Testis (tissue), 3 donors: ENCODE measurements around the gene PIK3CD. TPM values are rescaled to one million over a fixed set of nuclear protein-coding genes. Genes with fewer than 3 reads are reported as not detected.
A peak's percentile ranks its signal among the peaks of the same experiment; 100 is the strongest.

Experiments used
- DNase-seq: peaks from one replicate; pipeline ENCODE4 v3.0.0-alpha.2; 2019
- H3K27ac ChIP-seq, 2 donors: fragments of 200-600 bp; sonication (generic); one replicate each; pipeline ENCODE4 v1.5.1; 2019
- H3K27me3 ChIP-seq: fragments of 200-600 bp; sonication (generic); one replicate; pipeline ENCODE4 v1.5.1; 2019
- H3K36me3 ChIP-seq: fragments of 200-600 bp; sonication (generic); one replicate; pipeline ENCODE4 v1.5.1; 2017; ENCODE audit warnings: low read depth; ENCODE audit errors: missing control alignments
- H3K4me1 ChIP-seq: fragments of 200-600 bp; sonication (generic); one replicate; pipeline ENCODE4 v1.5.1; 2019
- H3K4me3 ChIP-seq, 2 donors: fragments of 200-600 bp; sonication (generic); one replicate each; pipeline ENCODE4 v1.5.1; 2017 to 2019
- H3K9me3 ChIP-seq: fragments of 200-600 bp; sonication (generic); one replicate; pipeline ENCODE4 v1.5.1; 2017
- POLR2A ChIP-seq: fragments of 450-650 bp; IDR thresholded peaks from one replicate; pipeline ENCODE4 v1.6.1; 2017; ENCODE audit warnings: antibody characterized with exemption, mild to moderate bottlenecking, moderate library complexity
- WGBS, 2 donors: methylation state at CpG; one replicate each; pipeline ENCODE4 v1.1.5; 2018; 5-methylcytosine and 5-hydroxymethylcytosine counted together
- intact Hi-C: fragments of 100-400 bp; cut with DNase I; formaldehyde crosslinking; loops from one replicate; pipeline ENCODE4 v1.15.1; 2023; ENCODE audit warnings: low total_unique reads
- polyA plus RNA-seq: library from polyadenylated mRNA; stranded (reverse); fragments of 350-450 nt; fragmentation: Illumina TruSeq; extraction: RNeasy Lipid Tissue Mini Kit (QIAGEN cat#74804); gene quantifications from one replicate; pipeline ENCODE4 v1.2.3, GENCODE V29; 2014; ENCODE audit warnings: low read depth, low replicate concordance; ENCODE audit not compliant: insufficient read depth
- total RNA-seq, 2 donors: library from RNA; depleted of rRNA; stranded (reverse); fragments of >200 nt; gene quantifications; one replicate each; pipeline ENCODE4 v1.2.3, GENCODE V29; 2016
- TF ChIP-seq, protein P1 (sequence below), 3 experiments: fragments of 450-650 bp in 2 of 3; fragments of 200-600 bp in 1 of 3; sonication (generic) in 1 of 3; IDR thresholded peaks; one replicate each; pipeline ENCODE4 v1.5.1; 2016 to 2019; ENCODE audit warnings: antibody characterized with exemption in 3 of 3, mild to moderate bottlenecking in 2 of 3, moderate library complexity in 1 of 3

Gene PIK3CD
- total and polyA plus RNA-seq, 3 donors from 2014 or later: 11.7 to 17.2 (median 12.4) TPM

DNA sequence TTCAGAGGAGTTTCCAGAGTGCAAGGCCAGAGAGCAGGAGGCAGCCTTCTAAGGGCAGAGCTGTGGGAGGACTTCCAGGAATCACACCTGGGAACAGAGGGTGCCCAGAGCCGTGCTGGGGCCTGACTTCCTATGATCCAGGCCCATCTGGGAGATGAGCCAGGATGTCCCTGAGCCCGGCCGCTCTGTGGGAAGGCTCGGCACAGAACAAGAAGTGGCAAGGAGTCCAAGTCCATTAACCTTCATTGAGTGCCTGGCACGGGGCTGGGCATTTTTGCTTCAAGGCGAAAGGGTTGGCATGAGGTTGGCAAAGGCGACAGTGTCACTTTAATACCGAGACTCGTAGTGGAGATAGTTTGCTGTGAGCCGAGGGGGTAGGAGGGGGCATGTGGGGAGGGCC, 44.6 kb upstream of the PIK3CD start:
- DNase-seq: peak; percentile 63

DNA sequence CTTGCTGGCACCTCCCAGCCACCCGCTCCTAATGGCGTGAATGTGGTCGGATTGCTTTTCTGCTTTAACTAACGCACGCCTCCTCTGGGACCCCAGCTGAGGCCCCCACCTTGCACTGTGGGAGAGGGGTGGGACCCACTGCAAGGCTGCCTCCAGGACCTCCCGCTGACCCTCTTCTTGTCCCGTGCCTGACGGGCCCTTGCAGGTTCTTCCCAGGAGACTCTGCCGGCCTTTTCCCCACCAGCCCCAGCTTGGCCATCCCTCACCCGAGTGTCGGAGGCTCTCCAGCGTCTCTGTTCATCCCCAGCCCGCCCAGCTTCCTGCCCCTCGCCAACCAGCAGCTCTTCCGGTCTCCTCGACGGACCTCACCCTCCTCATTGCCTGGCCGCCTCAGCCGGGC, 44.2 kb upstream of the PIK3CD start:
- no peak for DNase-seq
- intact Hi-C loops: no loop called here
- no peak overlapping the region for H3K4me3 ChIP-seq
- no peak overlapping the region for H3K27ac ChIP-seq
- no peaks in the 10 kb centered on the region for H3K4me1 ChIP-seq
- H3K36me3 ChIP-seq: no peaks in the 10 kb centered on the region
- no peaks in the 10 kb centered on the region for H3K27me3 ChIP-seq
- H3K9me3 ChIP-seq: no peaks in the 10 kb centered on the region
- TF ChIP-seq, protein P1, sequence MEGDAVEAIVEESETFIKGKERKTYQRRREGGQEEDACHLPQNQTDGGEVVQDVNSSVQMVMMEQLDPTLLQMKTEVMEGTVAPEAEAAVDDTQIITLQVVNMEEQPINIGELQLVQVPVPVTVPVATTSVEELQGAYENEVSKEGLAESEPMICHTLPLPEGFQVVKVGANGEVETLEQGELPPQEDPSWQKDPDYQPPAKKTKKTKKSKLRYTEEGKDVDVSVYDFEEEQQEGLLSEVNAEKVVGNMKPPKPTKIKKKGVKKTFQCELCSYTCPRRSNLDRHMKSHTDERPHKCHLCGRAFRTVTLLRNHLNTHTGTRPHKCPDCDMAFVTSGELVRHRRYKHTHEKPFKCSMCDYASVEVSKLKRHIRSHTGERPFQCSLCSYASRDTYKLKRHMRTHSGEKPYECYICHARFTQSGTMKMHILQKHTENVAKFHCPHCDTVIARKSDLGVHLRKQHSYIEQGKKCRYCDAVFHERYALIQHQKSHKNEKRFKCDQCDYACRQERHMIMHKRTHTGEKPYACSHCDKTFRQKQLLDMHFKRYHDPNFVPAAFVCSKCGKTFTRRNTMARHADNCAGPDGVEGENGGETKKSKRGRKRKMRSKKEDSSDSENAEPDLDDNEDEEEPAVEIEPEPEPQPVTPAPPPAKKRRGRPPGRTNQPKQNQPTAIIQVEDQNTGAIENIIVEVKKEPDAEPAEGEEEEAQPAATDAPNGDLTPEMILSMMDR (IDR thresholded peaks at IDR 0.05): no peak
- no peak for TF ChIP-seq POLR2A
- 62 to 69% methylated on average over 13 to 19 of the region's 19 CpGs for WGBS, 2 donors

More for the DNA sequence above, 44.6 kb upstream of the PIK3CD start:
- WGBS, 2 donors: 29 to 54% methylated on average over 4 to 10 of the region's 10 CpGs
- intact Hi-C loops: no loop called here
- Histone ChIP-seq H3K4me3 (no peak overlapping the region), H3K27me3 (no peaks in the 10 kb centered on the region), H3K27ac (no peak overlapping the region), H3K9me3 (no peaks in the 10 kb centered on the region), H3K36me3 (no peaks in the 10 kb centered on the region), H3K4me1 (no peaks in the 10 kb centered on the region)
- no peak for TF ChIP-seq POLR2A

DNA sequence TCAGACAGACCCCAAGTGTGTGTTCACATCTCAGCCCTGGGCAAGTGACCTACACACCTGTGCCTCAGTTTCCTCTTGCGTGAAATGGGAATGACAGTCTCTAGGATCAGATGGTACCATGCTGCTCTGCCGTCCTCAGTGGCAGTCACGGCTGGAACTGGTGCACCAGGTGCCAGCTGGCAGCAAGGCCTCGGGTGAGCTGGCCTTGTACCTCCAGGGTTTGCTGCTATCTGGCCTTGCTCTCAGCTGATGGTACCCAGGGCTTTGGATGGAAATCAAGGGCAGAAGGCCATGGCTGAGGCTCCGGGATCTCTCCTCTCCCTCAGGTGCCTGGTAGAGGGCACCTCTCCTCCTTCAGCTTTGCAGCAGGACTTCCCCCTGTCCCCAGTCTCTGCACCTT, 41.5 kb upstream of the PIK3CD start:
- Histone ChIP-seq H3K4me3 (no peak overlapping the region), H3K9me3 (no peaks in the 10 kb centered on the region), H3K4me1 (no peaks in the 10 kb centered on the region), H3K27ac (no peak overlapping the region), H3K36me3 (no peaks in the 10 kb centered on the region), H3K27me3 (no peaks in the 10 kb centered on the region)
- intact Hi-C loops: no loop called here
- WGBS, 2 donors: 83% methylated on average over 5 of the region's 5 CpGs; no CpG with 5 or more reads in 1 of the 2 donors
- no peak for TF ChIP-seq POLR2A
- TF ChIP-seq, protein P1 (IDR thresholded peaks at IDR 0.05): no peak
- DNase-seq: no peak

DNA sequence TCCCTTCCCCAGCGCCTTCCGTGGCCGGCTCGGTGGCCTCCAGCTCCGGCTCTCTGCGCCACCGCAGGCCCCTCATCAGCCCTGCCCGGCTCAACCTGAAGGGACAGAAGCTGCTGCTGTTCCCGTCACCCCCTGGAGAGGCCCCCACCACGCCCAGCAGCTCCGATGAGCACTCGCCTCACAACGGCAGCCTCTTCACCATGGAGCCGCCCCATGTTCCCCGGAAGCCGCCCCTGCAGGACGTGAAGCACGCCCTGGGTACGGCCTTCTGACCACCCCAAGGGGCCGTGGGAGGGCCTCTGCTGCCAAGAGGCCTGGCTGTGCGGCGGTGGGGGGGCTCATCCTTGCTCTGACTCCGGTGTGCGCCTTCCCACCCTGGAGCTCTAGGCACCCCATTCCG, 41.0 kb upstream of the PIK3CD start:
- WGBS, 2 donors: 68 to 85% methylated on average over 25 of the region's 25 CpGs
- no peaks in the 10 kb centered on the region for H3K4me1 ChIP-seq
- no peaks in the 10 kb centered on the region for H3K27me3 ChIP-seq
- intact Hi-C loops: no loop called here
- no peak overlapping the region for H3K27ac ChIP-seq
- no peaks in the 10 kb centered on the region for H3K9me3 ChIP-seq
- H3K36me3 ChIP-seq: no peaks in the 10 kb centered on the region
- no peak overlapping the region for H3K4me3 ChIP-seq
- no peak for DNase-seq
- TF ChIP-seq POLR2A: no peak
- TF ChIP-seq, protein P1 (IDR thresholded peaks at IDR 0.05): no peak

DNA sequence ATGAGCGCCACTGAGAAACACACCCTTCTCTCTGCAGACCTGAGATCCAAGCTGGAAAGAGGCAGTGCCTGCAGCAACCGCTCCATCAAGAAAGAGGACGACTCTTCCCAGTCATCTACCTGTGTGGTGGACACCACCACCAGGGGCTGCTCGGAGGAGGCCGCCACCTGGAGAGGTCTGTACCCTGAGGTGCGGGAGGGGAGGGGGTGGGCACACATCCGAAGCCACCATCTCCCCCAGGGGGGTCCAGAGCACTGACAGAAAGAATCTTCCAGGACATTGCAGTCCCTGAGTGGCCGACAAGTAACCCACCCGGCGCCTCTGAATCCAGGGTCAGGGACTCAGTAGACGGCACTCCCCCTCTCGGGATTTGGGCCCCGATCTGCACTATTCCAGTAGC, 39.8 kb upstream of the PIK3CD start:
- 87 to 91% methylated on average over 6 to 13 of the region's 13 CpGs for WGBS, 2 donors
- H3K36me3 ChIP-seq: no peaks in the 10 kb centered on the region

More for the DNA sequence above, 39.8 kb upstream of the PIK3CD start:
- intact Hi-C loops: no loop called here
- H3K4me3 ChIP-seq: no peak overlapping the region
- no peak for TF ChIP-seq POLR2A
- TF ChIP-seq, protein P1 (IDR thresholded peaks at IDR 0.05): no peak
- no peak overlapping the region for H3K27ac ChIP-seq
- no peak for DNase-seq
- H3K4me1 ChIP-seq: no peaks in the 10 kb centered on the region
- H3K27me3 ChIP-seq: no peaks in the 10 kb centered on the region
- no peaks in the 10 kb centered on the region for H3K9me3 ChIP-seq
